Kidney epithelial cell (primary cell): ENCODE data around the gene C1QTNF4. TPM values are rescaled to one million over a fixed set of nuclear protein-coding genes. Genes with fewer than 3 reads are reported as not detected.
A peak's percentile ranks its signal among the peaks of the same experiment; 100 is the strongest.
"Not testable (repeated sequence)": the region's sequence is repeated elsewhere in the genome, so short reads cannot be mapped to it uniquely, and the experiment has no call there.

Source experiments
- DNase-seq: peaks from one replicate; pipeline ENCODE4 v3.0.0-alpha.2; 2010; ENCODE audit warnings: low read depth
- H3K27me3 ChIP-seq: 2 replicates; pipeline ENCODE4 v1.6.0; 2011; ENCODE audit warnings: low read length; ENCODE audit not compliant: control insufficient read depth, insufficient read depth
- H3K36me3 ChIP-seq: 2 replicates; pipeline ENCODE4 v1.5.1; 2011; ENCODE audit warnings: low read length; ENCODE audit not compliant: control insufficient read depth, insufficient read depth
- H3K4me3 ChIP-seq: 2 replicates; pipeline ENCODE4 v1.5.1; 2011; ENCODE audit warnings: low read depth, mild to moderate bottlenecking, control low read depth, low read length
- CTCF ChIP-seq: IDR thresholded peaks from 2 replicates; pipeline ENCODE4 v1.5.1; 2011; ENCODE audit warnings: mild to moderate bottlenecking, moderate library complexity, low read length, control low read depth, inconsistent platforms; ENCODE audit not compliant: insufficient read depth, poor library complexity, severe bottlenecking
- total RNA-seq: library from RNA; depleted of rRNA; stranded (reverse); fragments of >200 nt; gene quantifications from 2 replicates; pipeline ENCODE4 v1.2.3, GENCODE V29; 2015

The C1QTNF4 gene
- total RNA-seq, 1 donor from 2014 or later: 7.1 TPM

GRCh38 chr11:47558695-47559094 is 35.5 kb downstream of the C1QTNF4 start:
- H3K27me3 ChIP-seq: no peaks in the 10 kb centered on the region
- H3K4me3 ChIP-seq: no peak overlapping the region
- no peak for TF ChIP-seq CTCF
- no peak for DNase-seq
- no peaks in the 10 kb centered on the region for H3K36me3 ChIP-seq

GRCh38 chr11:47557004-47557403 is 37.2 kb downstream of the C1QTNF4 start:
- DNase-seq, H3K27me3 ChIP-seq, H3K36me3 ChIP-seq, H3K4me3 ChIP-seq: not testable (repeated sequence)

- Histone ChIP-seq H3K27me3 (no peaks in the 10 kb centered on the region), H3K4me3 (peak overlapping the region; percentile 34), H3K36me3 (no peaks in the 10 kb centered on the region)
- no peak for DNase-seq
- no peak for TF ChIP-seq CTCF
Measured at GRCh38 chr11:47553406-47553743, 40.8 kb downstream of the C1QTNF4 start.

GRCh38 chr11:47552566-47553405 is 41.4 kb downstream of the C1QTNF4 start, which contains the start of gene CELF1:
Gene CELF1, minus strand, starts transcription at chr11:47553132. Its CDS starts 53,609 bp downstream, at chr11:47499523.
- peak; percentile 51 for TF ChIP-seq CTCF
- Histone ChIP-seq H3K4me3 (peak within 1 kb of the TSS; percentile 66), H3K27me3 (no peaks in the 10 kb centered on the region), H3K36me3 (no peaks in the 10 kb centered on the region)
- peak; percentile 39 for DNase-seq

- Histone ChIP-seq H3K27me3 (no peaks in the 10 kb centered on the region), H3K4me3 (peak overlapping the region; percentile 66), H3K36me3 (no peaks in the 10 kb centered on the region)
- no peak for DNase-seq
- TF ChIP-seq CTCF: no peak
Measured at GRCh38 chr11:47552056-47552565, 42.1 kb downstream of the C1QTNF4 start.

- peak; percentile 41 for TF ChIP-seq CTCF
- no peak for DNase-seq
- no peak overlapping the region for H3K4me3 ChIP-seq
- H3K36me3 ChIP-seq: no peaks in the 10 kb centered on the region
- no peaks in the 10 kb centered on the region for H3K27me3 ChIP-seq
Measured at GRCh38 chr11:47551086-47551485, 43.1 kb downstream of the C1QTNF4 start.
